GM19324 (cell line): ENCODE results near the gene SLC7A14.
"Not testable (repeated sequence)": the region's sequence is repeated elsewhere in the genome, so short reads cannot be mapped to it uniquely, and the experiment has no call there.

Source experiments
- ATAC-seq: cut with Tn5 transposase; IDR thresholded peaks from one replicate; pipeline ENCODE4 v1.9.1; 2021; ENCODE audit warnings: mild to moderate bottlenecking, moderate library complexity; ENCODE audit not compliant: unreplicated experiment, low FRiP score

Gene SLC7A14

DNA sequence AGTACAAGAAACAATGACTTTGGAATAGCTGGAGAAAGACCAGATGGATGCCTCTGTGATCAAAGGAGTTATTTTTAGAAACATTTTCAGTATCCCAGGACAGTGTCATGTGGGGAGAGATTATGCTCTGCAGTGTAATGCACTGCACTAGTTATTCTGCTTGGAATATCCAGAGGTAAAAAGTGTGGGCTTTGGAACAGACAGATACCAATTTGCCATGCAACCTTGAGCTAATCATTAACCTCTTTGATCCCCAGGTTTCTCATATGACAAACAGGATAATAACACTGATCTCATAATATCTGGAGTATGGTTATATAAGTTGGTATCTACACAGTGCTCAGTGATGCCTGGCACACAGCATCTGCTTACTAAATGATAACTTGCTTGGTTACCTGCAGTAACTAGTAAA lies 12.2 kb upstream of the SLC7A14 start:
- no peak for ATAC-seq

DNA sequence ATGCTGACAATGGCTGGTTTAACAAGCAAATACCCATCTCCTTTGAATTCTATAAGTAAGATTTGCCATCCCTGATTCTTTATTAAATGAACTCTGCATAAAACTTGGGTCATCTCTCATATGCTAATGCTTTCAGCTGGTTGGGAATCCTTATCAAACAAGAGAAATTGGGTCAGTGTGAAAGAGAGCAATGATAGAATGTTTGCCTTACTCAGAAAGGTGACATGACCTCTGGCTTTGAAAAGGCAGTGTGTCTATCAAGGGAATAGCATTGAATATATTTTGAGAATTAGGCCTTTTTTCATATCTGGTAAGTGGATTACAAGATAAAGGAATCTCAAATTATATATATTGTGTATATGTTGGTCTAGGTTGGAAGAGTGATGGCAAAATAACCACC lies 8.7 kb upstream of the SLC7A14 start:
- ATAC-seq: no peak

DNA sequence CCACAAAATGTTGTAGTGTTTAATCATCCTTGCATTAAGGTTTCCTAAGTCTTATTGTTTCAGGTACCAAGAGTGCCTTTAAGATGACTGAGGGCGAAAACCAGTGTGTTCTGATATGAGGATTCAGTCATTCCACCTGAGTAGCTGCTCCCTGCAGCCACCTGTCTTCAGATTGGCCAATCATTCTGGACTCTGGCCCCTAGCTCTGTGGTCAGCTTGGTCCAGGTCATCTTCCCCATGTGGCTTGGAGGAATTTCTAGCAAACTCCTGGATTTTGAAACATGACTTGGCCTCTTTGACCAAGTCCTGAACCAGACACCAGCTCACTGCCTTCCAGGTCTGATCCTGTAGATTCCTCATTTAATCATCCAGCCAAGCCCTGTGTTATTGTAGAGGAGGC lies 7.8 kb upstream of the SLC7A14 start:
- no peak for ATAC-seq

DNA sequence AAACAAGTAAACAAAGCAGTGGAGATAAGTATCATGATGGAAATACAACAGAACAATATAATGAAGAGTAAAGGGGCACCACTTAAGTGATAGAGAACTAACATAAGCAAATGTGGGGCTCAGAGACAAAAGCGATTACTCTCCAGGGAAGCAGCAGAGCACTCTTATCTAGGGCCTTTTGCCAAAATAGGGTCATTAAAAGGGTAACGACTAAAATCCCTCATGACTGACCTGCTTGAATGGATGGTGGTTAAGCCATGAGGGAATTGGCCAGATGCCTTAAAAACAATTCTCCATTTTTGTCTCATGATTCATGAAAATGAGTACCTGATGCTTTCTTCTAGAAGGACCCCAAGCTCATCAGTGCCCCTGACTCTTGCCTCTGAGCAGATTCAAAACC lies 3.2 kb upstream of the SLC7A14 start:
- ATAC-seq: no peak

DNA sequence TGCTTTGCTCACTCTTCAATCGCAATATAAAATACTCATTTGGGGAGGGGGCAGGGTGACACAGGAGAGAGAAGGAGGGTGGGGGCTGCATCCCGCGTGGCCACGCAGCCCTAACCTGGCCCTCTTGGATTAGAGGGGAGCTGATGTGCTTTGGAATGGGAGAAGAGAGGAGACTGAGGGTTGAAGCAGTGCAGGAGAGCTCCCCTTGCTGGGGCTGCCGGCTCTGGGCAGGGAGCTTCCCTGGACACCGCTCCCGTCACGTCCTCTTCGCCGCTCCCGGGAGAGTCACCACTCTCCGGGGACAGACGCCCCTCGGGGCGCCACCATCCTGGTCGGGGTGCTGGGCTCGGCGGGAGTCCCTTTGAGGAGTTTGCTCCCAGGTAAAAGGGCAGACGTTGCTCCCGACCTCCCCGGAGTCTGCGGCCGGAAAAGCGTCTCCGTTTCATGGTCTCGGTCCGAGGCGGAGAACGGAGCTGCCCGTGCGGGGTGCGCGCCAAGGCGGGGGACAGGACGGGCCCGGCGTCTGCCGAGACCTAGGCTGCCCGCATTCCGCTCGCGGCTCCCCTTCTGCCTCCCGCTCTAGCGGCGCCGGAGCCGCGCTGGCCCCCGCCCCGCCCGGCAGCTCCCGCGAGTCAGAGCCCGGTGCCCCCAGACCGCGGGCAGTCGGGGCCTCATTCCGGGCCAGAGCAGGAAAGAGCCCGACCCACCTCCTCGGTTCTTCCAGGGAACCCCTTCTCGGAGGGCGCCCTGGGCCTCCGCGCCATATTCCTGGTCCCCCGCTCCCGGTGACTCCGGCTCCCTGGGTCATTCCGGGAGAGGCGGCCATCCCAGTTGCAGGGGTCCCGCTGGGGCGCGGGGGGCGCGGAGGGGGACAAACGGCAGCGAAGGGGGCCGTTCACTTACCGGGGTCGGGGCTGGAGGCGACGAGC lies 603 bp downstream of the SLC7A14 start:
- ATAC-seq: no peak

DNA sequence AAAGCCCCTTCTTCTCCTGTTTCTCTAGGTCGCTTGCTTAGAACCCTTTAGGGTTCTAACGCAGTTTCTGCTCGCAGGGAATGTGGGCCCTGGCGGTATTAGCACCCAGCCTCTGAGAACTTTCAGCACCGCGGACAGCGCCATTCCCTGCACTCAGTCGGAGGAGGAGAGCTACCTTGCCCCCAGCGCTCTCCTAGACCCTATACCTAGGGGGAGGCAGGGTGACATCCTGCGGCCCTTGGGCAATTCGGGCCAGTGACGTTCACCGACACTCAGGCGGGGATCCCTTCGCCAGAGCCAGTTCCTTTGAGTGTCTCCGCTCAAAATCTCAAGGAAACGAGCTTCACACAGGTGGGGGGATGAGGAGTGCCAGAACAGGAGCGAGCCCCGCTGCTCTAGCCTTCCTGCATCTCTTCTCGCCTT lies 1.3 kb downstream of the SLC7A14 start:
- ATAC-seq: no peak

DNA sequence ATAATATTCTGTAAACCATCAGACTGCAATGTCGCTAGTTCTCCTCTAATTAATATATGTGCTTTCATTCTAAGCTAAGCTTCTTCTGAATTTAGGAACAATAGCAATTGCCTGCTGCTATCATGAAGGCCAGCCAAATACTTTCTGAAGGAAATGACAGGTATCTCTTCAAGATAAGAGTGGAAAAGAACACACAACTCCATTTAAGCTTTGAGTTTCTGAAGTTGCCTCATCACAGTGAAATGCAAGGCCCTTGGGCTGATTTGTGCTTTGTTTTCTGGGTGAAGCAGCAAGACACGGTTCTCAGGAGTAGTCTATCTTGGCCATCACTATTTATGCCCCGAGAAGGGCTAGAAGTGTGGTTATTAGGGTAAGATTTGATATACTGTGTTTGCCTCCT lies 6.2 kb downstream of the SLC7A14 start:
- ATAC-seq: no peak

DNA sequence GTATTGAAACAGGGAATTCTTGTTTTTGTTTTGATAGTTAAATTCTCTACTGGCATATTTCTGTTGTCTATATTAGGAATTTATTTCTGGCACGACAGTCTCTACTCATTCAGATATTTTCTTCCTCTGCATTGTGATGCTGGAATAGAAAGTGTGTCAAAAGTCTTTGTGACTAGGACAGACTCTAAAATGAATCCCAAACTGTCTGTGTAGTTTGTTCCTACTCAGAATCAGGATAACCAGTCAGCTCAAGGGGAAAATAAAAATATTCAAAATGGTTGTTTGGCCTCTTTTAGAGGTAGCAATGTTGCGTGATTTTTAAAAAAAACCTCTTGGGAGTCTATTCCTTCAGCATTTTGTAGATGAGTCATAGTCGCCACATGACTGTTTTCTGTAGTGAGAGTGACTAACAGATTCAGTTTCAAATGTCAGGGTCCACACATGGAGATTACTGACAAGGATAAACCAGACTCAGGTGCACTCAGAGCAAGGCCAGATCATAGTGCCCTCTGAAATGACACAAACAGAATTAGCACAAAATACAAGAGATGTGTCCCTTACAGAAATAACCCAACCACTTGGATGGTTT lies 13.1 kb downstream of the SLC7A14 start:
- ATAC-seq: peak; percentile 93

DNA sequence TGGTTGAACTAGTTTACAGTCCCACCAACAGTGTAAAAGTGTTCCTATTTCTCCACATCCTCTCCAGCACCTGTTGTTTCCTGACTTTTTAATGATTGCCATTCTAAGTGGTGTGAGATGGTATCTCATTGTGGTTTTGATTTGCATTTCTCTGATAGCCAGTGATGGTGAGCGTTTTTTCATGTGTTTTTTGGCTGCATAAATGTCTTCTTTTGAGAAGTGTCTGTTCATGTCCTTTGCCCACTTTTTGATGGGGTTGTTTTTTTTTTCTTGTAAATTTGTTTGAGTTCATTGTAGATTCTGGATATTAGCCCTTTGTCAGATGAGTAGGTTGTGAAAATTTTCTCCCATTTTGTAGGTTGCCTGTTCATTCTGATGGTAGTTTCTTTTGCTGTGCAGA lies 18.3 kb downstream of the SLC7A14 start:
- ATAC-seq: not testable (repeated sequence)

DNA sequence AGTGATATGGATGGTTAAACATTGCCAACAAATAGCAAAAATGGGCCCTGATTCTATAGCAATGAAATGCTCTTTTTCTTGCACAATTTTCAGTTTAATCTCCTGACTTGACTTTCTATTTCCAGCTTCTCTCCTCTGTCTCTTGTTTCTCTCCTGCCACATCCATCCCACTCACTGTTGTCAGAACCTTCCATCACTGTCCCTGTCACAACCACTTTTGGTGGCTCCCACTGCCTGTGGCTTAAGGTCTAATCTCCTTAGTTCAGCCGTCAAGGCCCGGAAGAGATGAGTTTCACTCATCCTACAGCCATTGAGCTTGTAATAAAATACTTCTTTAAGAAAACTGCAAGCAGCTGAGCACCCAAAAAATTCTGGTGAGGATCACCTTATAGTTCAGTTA lies 19.5 kb downstream of the SLC7A14 start:
- no peak for ATAC-seq

DNA sequence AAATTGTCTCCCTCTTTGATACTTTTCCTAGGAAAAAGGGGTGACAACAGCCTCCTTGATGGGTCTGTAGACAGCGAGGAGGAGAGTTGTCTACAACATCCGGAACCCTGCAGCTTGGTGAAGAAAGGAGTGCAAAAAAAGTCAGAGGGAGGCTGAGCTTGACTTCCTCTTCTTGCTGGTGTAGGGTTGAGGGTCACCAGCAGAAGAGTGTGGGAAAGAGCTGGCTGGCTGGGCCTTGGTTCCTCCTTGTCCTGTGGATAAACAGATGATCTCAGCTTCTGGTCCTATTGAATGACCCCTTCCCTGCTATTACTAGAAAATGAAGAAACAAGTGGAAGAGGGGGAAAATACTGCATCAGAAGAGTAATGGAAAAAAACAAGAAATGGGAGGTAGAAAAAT lies 20.4 kb downstream of the SLC7A14 start:
- no peak for ATAC-seq

DNA sequence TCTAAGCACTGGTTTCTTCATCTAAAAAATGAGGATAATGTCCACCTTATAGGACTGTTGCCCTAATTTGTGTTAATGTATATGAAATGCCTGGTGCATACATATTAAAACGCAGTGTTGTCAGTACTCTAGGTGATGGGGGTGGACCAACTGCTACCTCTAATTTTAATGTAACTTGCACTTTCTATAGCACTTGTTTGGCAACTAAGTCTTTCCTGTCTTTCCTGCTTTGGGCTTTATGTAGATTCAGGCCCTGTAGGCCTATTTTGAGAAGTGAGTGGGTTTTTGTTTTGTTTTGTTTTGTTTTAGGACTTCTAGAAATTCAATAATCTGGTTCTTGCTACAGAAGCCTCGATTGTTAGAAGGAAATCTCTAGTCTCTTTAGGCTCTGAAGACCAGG lies 21.2 kb downstream of the SLC7A14 start:
- peak; percentile 41 for ATAC-seq

DNA sequence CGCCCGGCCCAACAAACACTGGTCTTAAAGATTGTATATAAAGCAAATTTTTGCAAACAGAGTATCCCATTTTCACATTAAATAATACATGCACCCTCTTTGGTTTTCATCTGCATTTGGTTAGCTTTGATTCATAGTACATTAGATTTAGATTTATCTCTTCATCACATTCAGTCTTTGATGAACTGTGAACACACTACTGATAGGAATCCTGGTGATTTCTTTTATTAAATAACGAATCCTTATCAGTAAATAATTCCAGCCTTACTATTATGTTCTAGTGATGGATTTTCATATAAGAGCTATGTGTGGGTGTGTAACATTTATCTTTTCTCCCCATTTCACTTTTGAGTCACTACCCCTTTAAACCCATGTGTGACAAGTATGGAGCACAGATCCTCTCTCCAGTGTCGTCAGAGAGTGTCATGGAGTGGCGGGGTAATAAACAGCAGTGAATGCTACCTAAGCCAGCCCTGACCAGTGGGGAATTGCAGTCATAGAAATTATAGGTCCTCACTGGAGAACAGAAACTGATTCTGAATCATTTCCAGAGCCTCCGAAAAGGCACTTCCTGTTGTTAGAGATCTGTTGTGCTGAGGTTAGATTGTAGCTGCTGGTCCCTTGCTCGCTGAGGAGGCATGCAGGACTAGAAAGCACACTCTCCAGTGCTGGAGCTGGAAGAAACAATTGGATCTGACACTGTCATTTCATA lies 22.0 kb downstream of the SLC7A14 start:
- ATAC-seq: peak; percentile 76

DNA sequence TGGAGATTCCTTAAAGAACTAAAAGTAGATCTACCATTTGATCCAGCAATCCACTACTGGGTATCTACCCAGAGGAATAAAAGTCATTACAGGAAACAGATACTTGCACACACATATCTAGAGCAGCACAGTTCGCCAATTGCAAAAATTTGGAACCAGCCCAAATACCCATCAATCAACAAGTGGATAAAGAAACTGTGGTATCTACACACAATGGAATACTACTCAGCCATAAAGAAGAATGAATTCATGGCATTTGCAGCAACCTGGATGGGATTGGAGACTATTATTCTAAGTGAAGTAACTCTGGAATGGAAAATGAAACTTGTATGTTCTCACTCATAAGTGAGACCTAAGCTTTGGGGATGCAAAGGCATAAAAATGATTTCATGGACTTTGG lies 23.8 kb downstream of the SLC7A14 start:
- no peak for ATAC-seq

DNA sequence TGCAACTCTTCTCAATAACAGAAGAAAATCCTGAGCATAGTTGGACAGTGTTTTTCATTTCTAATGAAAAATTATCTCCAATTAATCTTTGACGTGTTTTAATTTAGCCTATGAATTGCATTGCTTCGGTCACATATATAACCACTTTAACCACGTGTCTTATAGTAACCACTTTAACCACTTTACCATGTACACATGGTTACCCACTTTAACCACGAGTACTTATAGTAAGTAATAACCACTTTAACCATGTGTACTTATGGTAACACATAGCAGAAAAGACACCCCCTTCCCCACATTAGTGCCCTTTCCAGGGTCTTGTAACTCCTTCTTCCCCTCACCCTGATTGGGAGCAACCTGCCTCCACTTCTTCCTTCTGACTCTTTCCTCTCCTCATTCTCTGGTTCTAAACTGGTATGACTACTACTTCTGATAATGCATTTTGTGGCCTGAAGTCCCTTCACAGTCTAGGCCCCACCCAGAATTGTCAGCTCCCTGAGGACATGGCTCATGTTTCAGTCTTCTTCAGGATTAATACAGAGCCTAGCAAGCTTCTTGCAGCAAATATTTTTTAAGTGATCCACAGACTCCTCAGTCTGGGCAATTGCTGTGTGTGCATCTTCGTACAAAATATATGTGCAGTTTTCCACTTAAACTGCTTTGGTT lies 25.0 kb downstream of the SLC7A14 start:
- ATAC-seq: no peak

DNA sequence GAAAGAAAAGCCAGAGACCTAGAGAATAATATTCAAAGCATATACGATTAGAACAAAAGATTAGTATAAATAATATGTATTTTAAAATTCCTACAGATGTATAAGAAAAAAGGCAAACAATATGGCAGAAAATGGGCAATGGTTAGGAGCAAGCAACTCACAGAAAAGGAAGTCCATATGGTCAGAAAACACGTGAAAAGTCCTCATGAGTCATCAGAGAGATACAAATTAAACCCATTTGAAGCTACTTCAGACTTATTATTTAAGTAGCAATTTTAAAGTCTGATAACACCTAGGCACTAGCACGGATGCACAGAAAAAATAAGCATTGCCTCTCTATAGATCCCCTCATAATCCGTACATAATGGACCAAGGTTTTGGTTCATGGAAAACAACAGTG lies 25.6 kb downstream of the SLC7A14 start:
- ATAC-seq: no peak

DNA sequence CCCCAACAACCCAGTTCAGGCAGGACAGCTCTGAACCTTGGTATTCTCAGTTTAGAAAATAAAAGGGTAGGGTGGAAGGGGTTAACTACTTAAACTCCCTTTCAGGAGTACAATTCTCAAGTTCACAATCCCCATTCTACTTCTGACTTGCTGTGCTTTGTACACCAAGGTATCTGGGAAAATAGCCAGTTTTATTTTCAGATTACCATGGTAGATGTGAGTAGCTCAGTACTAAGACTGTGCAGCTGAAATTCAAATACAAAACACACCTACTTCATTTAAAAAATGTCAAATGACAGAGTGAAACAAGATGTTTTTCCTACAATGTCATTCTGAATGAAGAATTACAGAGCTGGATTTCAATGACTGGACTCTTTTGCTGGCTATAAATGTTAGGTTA lies 27.4 kb downstream of the SLC7A14 start:
- ATAC-seq: no peak

DNA sequence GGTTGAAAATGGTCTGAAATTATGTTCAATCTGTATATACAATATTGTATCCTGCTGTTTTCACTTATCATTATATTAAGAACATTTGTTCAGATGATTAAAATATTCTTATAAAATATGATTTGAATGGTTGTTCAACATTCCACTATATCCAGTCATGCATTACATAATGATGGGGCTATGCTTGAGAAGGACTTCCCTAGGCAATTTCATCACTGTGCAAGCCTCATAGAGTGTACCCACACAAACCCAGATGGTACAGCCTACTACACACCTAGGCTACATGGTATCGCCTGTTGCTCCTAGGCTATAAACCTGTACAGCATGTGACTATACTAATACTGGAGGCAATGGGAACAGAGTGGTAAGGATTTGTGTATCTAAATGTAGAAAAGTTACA lies 30.5 kb downstream of the SLC7A14 start:
- ATAC-seq: no peak

DNA sequence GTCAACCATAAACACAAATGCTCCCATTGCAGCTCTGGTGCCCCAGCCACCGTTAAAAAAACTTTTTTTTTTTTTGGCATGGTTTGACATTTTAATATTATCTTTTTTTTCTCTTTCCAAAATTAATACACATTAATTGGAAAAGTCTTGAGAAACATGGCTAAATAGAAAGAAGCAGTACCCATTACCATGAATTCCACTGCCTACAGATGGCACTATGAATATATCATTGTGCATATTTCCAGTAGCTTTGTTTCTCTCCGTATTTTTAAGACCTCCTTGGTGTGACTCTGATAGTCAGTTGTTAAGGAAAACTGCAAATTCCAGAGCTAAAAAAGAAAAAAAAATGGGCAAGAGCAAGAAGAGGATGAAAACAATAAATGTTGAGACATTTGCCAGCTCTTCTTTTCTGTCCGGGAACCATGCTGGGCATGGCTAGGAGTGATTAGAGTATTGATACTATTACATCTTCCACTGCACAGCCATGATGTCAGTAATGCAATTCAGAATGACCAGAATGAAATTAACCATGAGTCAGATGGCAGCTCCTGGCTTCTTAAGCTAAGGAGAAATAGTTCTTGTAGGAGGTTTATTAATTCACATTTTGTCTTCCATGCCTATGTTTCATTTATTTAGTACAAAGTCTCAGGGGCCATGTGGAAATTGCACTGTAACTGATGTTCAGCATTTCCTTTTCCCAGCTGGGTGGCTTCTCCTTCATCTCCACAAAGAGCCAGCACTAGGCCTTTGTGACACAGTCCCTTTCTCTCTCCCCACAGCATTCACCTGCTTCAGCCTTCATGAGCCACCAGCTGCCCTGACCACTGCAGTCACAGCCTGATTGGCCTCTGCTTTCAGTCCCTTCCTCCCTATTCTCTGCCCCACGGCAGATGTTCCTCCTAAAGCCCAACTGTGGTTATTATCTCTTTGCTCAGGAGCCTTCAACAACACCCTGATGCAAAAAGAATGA lies 31.8 kb downstream of the SLC7A14 start:
- ATAC-seq: no peak

DNA sequence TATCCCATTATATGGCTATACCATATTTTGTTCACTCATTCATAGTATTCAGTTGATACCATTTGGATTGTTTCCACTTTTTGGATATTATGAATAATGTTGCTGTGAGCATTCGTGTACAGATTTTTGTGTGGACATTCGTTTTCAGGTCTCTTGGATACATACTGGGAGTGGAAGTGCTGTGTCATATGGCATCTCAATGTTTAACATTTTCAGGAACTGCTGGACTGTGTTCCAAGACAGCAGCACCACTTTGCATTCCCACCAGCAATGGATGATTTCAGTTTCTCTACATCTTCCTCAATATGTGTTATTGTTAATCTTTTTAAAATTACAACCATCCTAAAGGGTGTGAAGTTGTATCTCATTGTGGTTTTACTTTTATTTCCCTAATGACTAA lies 34.6 kb downstream of the SLC7A14 start:
- ATAC-seq: no peak
